GM21576 (cell line): ENCODE data around the gene HERC4.

Experiments used
- ATAC-seq: cut with Tn5 transposase; IDR thresholded peaks from one replicate; pipeline ENCODE4 v1.9.1; 2021; ENCODE audit warnings: mild to moderate bottlenecking, moderate library complexity; ENCODE audit not compliant: unreplicated experiment

The HERC4 gene, protein sequence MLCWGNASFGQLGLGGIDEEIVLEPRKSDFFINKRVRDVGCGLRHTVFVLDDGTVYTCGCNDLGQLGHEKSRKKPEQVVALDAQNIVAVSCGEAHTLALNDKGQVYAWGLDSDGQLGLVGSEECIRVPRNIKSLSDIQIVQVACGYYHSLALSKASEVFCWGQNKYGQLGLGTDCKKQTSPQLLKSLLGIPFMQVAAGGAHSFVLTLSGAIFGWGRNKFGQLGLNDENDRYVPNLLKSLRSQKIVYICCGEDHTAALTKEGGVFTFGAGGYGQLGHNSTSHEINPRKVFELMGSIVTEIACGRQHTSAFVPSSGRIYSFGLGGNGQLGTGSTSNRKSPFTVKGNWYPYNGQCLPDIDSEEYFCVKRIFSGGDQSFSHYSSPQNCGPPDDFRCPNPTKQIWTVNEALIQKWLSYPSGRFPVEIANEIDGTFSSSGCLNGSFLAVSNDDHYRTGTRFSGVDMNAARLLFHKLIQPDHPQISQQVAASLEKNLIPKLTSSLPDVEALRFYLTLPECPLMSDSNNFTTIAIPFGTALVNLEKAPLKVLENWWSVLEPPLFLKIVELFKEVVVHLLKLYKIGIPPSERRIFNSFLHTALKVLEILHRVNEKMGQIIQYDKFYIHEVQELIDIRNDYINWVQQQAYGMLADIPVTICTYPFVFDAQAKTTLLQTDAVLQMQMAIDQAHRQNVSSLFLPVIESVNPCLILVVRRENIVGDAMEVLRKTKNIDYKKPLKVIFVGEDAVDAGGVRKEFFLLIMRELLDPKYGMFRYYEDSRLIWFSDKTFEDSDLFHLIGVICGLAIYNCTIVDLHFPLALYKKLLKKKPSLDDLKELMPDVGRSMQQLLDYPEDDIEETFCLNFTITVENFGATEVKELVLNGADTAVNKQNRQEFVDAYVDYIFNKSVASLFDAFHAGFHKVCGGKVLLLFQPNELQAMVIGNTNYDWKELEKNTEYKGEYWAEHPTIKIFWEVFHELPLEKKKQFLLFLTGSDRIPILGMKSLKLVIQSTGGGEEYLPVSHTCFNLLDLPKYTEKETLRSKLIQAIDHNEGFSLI

DNA sequence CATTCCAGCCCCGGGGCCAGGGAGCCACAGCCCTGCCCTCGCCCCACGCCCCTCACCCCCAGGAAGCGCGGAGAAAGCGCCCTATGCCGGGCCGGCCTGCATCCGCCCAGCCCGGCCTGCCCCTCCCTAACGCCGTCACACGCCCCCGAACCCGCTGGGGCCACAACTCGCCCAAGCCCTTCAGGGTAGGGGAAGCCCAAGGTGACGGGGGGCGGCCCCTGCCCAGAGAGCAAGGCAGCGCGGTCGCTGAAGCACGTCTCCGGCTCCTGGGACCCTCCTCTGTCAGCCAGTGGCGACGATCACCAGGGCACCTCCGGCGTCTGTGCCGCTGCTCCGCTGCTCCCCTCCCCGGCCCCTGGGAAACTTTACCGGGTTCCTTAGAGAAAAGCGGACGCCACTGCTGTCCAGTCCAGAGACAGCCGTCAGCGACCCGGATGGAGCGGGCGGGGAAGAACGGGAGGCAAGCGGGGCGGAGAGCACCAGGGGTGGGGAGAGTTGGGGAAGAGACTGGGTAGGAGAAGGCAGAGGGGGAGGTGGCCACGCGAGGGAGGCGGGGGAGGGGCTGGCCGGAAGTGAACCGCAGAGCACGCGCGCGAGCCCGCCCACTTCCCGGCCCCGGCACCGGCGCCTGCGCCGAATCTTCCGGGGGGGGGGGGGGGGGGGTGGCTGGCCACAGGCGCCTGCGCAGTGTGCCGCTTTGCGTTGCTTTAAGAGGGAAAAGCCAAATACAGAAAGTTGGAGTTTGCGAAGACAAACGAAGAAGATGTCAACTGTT lies at the start of gene HERC4:
Gene HERC4 (minus strand): TSS at position 509 of the 775 bp plus-strand sequence. CDS start 2,175 bp downstream, outside the sequence.
- ATAC-seq: peak; percentile 89

DNA sequence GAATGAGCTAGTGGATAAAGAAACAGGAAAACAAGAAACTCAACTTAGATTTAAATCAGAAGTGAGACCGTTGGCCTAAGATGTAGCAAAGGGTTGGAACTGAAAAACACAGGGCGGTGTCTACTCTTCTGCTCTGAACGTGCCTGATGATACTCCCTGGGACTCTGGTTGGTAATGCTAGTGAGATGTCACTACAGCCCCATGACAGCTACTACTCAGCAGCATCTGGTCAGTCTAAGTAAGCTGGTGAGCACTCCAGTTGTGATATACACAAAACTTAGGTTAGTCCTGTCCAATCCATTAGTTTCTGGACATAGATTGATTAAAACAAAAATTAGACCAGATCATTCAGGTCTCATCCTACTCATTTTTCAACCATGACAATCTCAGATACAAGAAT lies 49.6 kb upstream of the HERC4 start:
- ATAC-seq: no peak

DNA sequence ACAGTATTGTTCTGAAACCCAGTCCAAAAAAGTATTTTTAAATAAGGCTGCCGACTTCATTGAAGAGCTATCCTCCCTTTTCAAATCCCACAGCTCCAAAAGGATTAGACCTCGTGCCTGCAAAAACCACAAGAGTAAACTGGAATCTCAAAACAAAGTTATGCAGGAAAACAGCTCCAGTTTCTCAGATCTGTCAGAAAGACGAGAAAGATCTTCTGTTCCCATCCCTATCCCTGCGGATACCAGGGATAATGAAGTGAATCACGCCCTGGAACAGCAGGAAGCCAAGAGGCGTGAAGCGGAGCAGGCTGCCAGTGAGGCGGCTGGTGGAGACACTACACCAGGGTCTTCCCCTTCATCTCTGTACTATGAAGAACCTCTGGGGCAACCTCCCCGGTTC lies 46.8 kb upstream of the HERC4 start:
- ATAC-seq: no peak

DNA sequence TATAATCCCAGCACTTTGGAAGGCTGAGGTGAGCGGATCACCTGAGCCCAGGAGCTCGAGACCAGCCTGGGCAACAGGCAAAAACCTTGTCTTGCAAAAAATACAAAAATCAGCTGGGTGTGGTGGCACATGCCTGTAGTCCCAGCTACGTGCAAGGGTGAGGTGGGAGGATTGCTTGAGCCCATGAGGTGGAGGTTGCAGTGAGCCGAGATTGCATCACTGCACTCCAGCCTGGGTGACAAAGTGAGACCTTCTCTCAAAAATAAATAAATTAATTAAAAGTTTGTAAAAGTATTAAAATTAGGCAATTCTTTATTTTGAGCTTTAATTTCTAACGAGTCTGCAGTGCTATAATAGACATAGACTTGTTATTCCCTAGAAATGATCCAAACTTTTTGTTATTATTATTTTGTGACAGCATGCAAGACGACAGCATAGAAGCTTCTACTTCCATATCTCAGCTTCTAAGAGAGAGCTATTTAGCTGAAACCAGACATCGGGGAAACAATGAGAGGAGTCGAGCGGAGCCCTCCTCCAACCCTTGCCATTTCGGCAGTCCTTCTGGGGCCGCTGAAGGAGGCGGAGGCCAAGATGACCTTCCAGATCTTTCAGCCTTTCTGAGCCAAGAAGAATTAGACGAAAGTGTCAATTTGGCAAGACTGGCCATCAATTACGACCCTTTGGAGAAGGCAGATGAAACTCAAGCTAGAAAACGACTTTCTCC lies 46.1 kb upstream of the HERC4 start:
- no peak for ATAC-seq

DNA sequence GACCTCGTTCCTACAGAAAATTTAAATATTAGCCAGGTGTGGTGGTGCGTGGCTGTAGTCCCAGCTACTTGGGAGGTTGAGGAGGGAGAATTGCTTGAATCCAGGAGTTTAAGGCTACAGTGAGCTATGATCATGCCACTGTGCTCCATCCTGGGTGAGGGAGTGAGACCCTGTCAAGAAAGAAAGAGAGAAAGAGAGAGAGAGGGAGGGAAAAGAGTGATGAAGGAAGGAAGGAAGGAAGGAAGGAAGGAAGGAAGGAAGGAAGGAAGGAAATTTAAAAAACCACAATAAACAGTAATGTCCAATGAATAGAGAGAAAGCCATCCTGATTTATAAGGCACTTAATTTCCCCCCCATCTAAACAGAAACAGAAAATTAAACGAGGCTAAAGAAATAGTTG lies 43.6 kb upstream of the HERC4 start:
- ATAC-seq: no peak

DNA sequence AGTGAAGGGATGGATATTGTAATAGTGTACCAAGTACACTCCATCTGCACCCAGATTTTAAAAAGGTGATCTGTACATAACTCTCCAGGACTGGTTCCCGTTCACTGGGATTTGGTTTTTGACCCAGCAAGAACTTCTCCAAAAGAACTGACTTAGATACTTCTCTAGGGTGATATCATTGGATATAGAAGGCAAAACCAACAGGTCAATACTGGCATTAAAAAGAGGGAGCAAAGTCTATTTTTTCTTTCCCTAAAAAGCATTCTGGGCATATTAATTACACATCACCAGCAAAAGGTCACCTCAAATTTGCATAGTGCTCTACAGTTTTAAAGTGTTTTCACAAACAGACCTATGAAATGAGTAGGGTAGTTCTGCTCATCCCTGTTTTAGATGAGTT lies 37.8 kb upstream of the HERC4 start:
- ATAC-seq: no peak

DNA sequence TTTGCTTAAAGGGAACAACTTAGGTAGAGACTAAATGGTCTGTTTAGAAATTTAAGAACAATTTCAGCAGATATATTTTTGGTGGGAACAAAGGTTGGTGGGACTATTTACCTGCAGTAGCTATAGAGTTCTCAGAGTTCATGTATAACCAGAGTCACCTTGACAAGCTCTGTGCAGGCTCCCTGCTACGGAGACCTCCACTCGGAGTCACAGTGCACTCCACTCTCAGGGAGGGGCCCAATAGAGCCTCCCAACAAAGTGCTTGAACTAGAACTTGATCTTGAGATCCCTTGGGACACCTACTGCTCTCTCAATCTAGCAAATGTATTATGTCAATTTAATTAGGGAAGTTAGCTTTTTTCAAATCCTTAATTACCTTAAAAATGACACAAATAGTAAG lies 36.5 kb upstream of the HERC4 start:
- no peak for ATAC-seq

DNA sequence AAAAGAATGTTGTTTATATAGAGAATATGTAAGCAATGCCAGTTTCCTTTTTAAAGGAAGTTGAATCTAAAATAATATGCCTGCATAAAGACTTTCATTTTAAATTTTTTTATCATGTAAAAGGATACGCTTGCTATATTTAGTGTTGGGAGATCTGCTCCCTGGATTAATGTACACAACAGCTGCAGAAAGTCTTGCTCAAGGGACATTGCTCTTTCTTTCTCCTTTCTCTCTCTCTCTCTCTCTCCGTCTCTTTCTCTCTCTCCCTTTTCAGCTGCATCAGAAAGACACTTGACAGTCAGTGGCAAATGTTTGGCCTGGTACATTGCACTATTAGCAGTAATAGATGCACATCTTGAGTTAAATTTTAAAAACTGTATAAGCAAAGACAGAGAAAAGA lies 34.9 kb upstream of the HERC4 start:
- ATAC-seq: no peak

DNA sequence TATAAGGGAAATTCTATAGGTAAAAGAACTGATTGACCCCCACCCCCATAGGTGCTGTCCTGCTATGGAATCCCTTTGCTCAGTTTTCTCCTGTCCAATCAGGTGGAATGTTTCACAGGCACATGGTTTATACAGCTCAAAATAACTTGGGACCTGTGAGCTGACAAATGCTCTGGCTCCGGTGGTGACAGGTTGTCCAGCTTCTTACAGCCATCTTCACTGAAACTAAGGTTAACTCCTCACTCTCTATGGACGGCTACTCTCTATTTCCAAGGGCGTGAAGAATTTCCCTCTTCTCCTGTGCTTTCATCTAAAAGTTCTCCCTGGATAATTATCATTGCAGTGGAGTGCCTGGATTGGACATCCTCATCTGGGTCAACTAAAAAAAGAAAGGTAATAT lies 34.2 kb upstream of the HERC4 start, which contains the start of gene MYPN:
Gene MYPN (plus strand): TSS at position 158 of the 400 bp plus-strand sequence. CDS start 11,951 bp downstream, outside the sequence.
- ATAC-seq: no peak

DNA sequence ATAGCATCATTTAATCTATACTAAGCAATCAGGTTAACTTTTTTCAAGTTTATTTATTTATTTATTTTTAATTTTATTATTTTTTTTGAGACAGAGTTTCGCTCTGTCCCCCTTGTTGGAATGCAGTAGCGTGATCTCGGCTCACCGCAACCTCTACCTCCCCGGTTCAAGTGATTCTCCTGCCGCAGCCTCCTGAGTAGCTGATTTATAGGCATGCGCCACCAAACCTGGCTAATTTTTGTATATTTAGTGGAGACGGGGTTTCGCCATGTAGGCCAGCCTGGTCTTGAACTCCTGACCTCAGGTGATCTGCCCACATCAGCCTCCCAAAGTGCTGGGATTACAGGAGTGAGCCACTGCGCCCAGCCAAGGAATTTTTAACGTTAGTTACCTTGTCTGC lies 33.6 kb upstream of the HERC4 start:
- ATAC-seq: no peak

DNA sequence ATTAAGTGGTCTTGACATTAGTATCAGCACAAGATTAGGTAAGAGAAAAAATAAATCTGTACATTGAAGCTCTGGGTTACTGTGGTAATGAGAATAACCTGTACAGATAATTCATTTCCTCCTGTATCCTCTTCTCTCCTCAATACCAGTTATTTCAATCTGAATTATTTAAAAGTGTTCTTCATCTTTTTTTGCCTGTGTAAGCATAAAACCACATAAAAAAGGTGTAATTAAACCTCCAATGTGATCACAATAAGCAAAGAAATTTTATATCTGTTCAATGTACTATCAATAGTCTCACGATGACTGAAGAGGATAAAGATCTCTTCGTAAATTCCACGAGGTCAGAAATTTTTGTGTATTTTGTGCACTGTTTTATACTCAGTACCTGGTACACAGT lies 33.0 kb upstream of the HERC4 start:
- ATAC-seq: no peak

DNA sequence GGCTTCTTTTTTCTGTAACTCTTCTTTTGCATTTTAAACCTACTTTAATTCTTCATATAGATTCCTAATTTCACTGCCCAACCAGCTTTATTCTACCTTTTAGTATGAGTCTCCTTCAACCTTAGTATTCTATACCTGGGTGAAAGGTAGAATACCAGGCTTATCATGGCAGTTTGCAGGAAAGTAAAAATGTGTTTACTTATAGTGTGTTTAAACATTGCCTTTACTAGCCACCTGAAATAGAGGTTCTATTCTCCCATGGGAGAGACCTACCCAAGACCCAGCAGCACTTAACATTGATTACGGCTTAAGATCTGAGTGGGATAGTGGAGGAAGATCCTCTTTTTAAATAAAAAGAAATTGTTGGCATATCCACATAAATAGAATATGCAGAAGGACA lies 32.6 kb upstream of the HERC4 start:
- ATAC-seq: no peak

DNA sequence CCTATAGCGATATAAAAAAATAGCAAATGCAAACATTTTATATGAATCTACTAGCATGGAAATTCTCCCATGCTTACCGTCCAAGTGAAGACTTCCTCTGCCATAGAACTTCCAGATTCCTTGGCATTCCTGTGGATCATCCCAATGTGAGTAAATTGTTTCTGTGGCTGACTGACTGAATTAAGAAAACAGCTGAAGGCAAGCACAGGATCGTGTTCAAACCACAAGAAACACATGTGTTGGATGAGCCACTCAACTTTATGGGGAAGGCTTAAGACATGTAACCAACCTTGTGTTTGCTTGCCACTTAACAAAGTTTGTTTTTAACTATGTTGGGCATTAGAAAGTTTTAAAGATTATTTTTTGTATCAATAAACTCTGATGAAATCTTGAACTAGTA lies 31.6 kb upstream of the HERC4 start:
- ATAC-seq: no peak

DNA sequence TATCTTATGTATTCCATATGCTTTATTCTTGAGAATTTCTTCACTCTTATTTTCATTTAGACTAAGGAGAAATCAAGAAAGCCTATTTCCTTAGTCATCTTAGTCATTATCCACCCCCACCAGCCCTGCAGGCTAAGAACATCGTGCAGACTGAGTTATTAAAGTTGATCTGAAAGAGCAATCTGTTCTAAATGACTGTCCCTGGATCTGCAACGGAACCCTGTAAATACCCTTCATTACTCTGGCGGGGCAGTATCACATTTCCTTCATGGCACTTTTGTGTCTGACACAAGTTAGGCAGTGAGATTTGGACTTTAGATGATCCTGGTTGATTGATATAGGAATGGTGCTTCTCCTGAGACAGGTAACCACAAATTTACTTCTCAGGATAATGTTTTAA lies 30.7 kb upstream of the HERC4 start:
- ATAC-seq: no peak

DNA sequence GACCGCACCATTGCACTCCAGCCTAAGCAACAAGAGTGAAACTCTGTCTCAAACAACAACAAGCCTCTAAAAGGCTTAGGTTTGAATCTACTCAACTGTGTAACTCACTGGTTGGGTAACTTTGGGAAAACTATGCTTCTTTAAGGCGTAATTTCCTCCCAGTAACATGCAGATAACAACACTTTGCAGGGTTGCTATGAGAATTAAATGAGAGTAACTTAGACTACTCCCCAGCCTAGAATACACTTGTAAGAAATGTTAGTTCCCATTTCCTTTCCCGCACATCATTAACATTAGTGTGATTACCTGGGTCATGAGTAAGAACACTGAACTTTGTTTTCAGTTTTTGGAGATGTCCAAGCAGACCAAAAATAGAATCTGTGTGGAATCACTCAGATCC lies 28.8 kb upstream of the HERC4 start:
- no peak for ATAC-seq

DNA sequence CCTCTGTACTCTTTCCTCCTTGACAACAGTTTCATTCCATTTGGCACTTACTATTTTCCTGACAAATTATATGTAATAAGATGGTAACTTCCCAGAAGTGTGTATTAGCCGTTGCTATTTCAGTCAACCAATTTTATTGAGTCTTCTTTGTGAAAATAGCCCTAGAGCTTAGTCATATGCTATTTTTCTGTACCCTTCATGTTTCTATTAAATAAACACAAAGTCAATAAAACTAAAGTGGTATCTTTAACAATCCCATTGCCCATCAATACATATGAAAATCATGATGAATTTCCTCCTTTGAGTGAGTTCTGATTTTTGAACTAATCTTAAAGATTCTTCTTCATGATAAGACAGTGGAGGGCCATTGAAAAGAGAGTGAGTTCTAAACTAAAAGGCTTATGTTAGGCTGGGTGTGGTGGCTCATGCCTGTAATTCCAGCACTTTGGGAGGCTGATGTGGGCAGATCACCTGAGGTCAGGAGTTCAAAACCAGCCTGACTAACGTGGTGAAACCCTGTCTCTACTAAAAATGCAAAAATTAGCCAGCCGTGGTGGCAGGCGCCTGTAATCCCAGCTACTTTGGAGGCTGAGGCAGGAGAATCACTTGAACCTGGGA lies 28.3 kb upstream of the HERC4 start:
- no peak for ATAC-seq

DNA sequence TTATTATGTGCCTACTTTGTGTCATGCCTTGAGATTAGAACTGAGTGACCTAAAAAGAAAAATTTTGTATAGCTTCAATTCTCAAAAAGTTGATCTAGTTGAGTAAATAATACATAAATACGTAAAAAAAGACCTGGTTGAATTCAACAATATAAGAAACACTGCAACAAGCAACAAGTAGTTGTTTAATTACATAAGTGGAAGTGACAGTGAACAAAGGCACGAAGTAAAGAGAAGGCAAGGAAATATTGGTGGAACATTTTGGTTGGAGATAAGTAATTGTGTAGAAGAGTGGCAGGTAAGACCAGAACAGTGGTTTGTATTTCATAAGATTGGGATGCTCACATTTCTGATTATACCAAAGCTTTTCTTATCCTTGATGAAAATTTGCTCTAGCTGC lies 26.0 kb upstream of the HERC4 start:
- ATAC-seq: no peak

DNA sequence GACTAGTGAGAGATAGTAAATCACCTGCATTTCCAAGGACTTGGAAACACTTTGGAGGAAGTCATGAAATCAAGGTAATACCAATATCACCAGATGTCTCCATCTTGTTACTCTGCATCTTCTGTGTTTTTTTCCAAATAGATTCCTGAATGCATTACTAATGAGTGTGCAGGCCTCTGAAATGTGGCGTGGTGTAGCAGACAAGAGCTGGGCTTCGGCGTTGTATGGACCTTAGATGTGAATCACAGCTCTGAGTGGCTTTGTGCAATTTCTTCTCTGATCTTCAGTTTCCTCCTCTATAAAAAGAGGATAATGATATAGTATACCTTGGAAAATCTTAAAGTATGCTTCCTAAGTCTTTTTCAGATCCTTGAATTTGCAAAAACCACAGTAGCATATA lies 24.7 kb upstream of the HERC4 start:
- ATAC-seq: no peak

DNA sequence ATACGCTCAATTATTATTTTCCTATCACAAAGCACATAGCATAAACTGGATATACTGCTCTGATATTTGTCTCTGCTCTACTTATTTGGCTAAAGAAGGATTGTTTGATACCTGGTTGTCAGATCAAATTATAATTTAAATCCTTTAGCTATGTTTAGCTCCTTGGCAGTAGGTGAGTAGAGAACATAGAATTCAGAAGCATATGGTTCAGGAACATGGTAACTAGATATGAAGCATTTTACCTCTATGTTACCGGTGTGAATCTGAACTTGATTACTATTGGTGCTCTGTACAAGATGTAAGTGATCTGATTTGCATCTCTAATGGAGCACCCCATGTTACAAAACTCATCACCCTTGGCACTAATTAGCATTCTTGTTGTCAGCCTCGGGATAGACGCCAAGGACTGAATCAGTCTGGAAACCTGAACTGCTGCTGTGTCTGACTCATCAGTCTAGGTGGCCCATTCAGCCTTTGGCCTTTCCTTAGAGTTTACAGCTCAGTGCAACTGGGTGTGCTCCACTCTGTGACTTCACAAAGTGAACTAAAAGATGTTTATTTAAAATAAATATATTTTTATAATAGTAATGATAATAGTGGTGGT lies 21.9 kb upstream of the HERC4 start:
- ATAC-seq: no peak
